ENCODE data around the gene HPCAL1. TPM values are rescaled to one million over a fixed set of nuclear protein-coding genes. Genes with fewer than 3 reads are reported as not detected.

HPCAL1 gene
- total and polyA plus RNA-seq, 2 of the 8 experiments (the other 6 are each of a cell fraction or from before 2014, with no cell fraction given): 5.8 to 8.6 TPM

- Histone ChIP-seq H2AK5ac (ENCODE audit: low read depth, low read length) (no peak overlapping the region), H3K23ac (ENCODE audit: insufficient read length) (no peak overlapping the region), H3K23me2 (ENCODE audit: low read depth, low read length) (peaks cover 4% of the 10 kb centered on the region; the same call in 1 of the 2 replicates), H2BK5ac (ENCODE audit: low read depth, low read length) (no peak overlapping the region; the same call in 1 of the 2 replicates), H3K9ac (replicated peaks in 1 of 4; ENCODE audit: extremely low read depth in 1 of 4, low read depth in 3 of 4, low read length in 3 of 4) (no peak overlapping the region), H4K91ac (replicated peaks; ENCODE audit: insufficient read length, low read length) (no peak overlapping the region), H3K4me2 (ENCODE audit: insufficient read depth in 1 of 2, low read depth in 2 of 2, low read length in 2 of 2) (no peak overlapping the region), H3K79me2 (ENCODE audit: control insufficient read depth in 1 of 2, insufficient read depth in 2 of 2, low read length in 2 of 2) (no peaks in the 10 kb centered on the region), H4K20me1 (replicated peaks in 1 of 2; ENCODE audit: control insufficient read depth in 1 of 2, insufficient read depth in 2 of 2, low read length in 2 of 2) (no peaks in the 10 kb centered on the region), H3K18ac (ENCODE audit: extremely low read depth, low read length) (no peak overlapping the region), H3K36me3 (ENCODE audit: control insufficient read depth in 2 of 4, insufficient read depth in 4 of 4, low read length in 3 of 4) (no peaks in the 10 kb centered on the region), H3K4me1 (replicated peaks in 1 of 4; ENCODE audit: control insufficient read depth in 3 of 4, insufficient read depth in 4 of 4, low read length in 3 of 4) (peaks cover 4 to 14% (median 6%) of the 10 kb centered on the region in 4 experiments; a peak in 5 of 7 replicates), H2BK120ac (replicated peaks; ENCODE audit: low read depth, low read length) (no peak overlapping the region), H4K5ac (ENCODE audit: insufficient read length, low read depth, low read length) (no peak overlapping the region), H3K79me1 (ENCODE audit: low read depth, low read length) (no peaks in the 10 kb centered on the region; the same call in none of the 2 replicates), H2AFZ (ENCODE audit: low read length) (no peak overlapping the region), H3K9me3 (ENCODE audit: insufficient read depth in 2 of 2, low read depth in 1 of 2, low read length in 1 of 2) (no peaks in the 10 kb centered on the region), H3K27me3 (replicated peaks in 1 of 4; ENCODE audit: control insufficient read depth in 3 of 4, extremely low read depth in 1 of 4, insufficient read depth in 3 of 4, low read length in 3 of 4) (no peaks in the 10 kb centered on the region), H2BK15ac (ENCODE audit: low read length) (no peak overlapping the region), H3K56ac (replicated peaks; ENCODE audit: insufficient read length, low read depth, low read length) (no peak overlapping the region), H3K4ac (replicated peaks; ENCODE audit: insufficient read length, low read depth, low read length) (no peak overlapping the region), H2BK20ac (ENCODE audit: low read length) (no peak overlapping the region), H4K8ac (ENCODE audit: extremely low read depth, insufficient read depth, low read length) (no peak overlapping the region), H3K4me3 (ENCODE audit: extremely low read depth in 1 of 4, insufficient read depth in 2 of 4, low read depth in 3 of 4, low read length in 4 of 4) (no peak overlapping the region), H3K27ac (ENCODE audit: low read depth, low read length) (no peak overlapping the region), H2BK12ac (ENCODE audit: low read depth, low read length) (no peak overlapping the region), H3K14ac (ENCODE audit: insufficient read length) (no peak overlapping the region)
- FAIRE-seq: no peak
- ChIA-PET POLR2A (ENCODE audit: partially characterized antibody) (no interaction called here), CTCF (ENCODE audit: partially characterized antibody) (interaction anchor here (1.1 to 6.3 kb wide), 2 partner anchors 13 to 130 kb away, joined by 3 to 48 read pairs; no protein-coding TSS in a partner anchor)
- WGBS, 2 experiments (ENCODE audit: extremely low coverage in 1 of 2, insufficient coverage in 1 of 2, insufficient read length in 1 of 2, insufficient replicate concordance in 2 of 2, low coverage in 1 of 2, low lambda C conversion rate in 2 of 2, missing lambda C conversion rate in 1 of 2): 83% methylated on average over 9 of the region's 14 CpGs; no CpG with 5 or more reads in 1 of the 2 experiments
- DNase-seq (ENCODE audit: low read depth in 1 of 2, low spot score in 2 of 2): no peak
- no peak for TF ChIP-seq KDM5A (IDR thresholded peaks at IDR 0.05; ENCODE audit: low read length)
- TF ChIP-seq SRF (IDR thresholded peaks at IDR 0.05; ENCODE audit: low read depth, low read length): no peak
- no peak for TF ChIP-seq TAF7 (optimal IDR thresholded peaks at IDR 0.05; ENCODE audit: borderline replicate concordance, low read depth, low read length)
- TF ChIP-seq MAX (IDR thresholded peaks at IDR 0.05): no peak
- TF ChIP-seq TBP (IDR thresholded peaks at IDR 0.05; ENCODE audit: low read depth, low read length): no peak
- TF ChIP-seq EGR1 (IDR thresholded peaks at IDR 0.05; ENCODE audit: borderline replicate concordance, low read depth, low read length): no peak
- no peak for TF ChIP-seq HDAC6 (IDR thresholded peaks at IDR 0.05; ENCODE audit: low read depth, low read length)
- no peak for TF ChIP-seq KDM1A (IDR thresholded peaks at IDR 0.05; ENCODE audit: borderline replicate concordance, low read length)
- no peak for TF ChIP-seq CHD1 (IDR thresholded peaks at IDR 0.05; ENCODE audit: low read depth, low read length)
- no peak for TF ChIP-seq SIRT6 (IDR thresholded peaks at IDR 0.05; ENCODE audit: low read length)
- no peak for TF ChIP-seq E2F6 (IDR thresholded peaks at IDR 0.05)
- TF ChIP-seq BRCA1 (IDR thresholded peaks at IDR 0.05; ENCODE audit: low read depth, low read length): no peak
- no peak for TF ChIP-seq GABPA (IDR thresholded peaks at IDR 0.05; ENCODE audit: borderline replicate concordance, insufficient read depth, low read length)
- TF ChIP-seq FOSL1 (IDR thresholded peaks at IDR 0.05; ENCODE audit: insufficient read depth, low read depth, low read length): no peak
- no peak for TF ChIP-seq SP1 (IDR thresholded peaks at IDR 0.05; ENCODE audit: low read depth, low read length)
Observed at GRCh38 chr2:10395893-10396292, 93.2 kb downstream of the HPCAL1 start.
